HepG2 (cell line): ENCODE results near the gene PXMP4. TPM values are rescaled to one million over a fixed set of nuclear protein-coding genes. Genes with fewer than 3 reads are reported as not detected.
A peak's percentile ranks its signal among the peaks of the same experiment; 100 is the strongest.

Source experiments
- ATAD3A ChIP-seq: sonication (generic); formaldehyde crosslinking; IDR thresholded peaks from 2 replicates; pipeline ENCODE4 v1.4.0; 2020; ENCODE audit warnings: missing genetic modification reagents
- BCL6 ChIP-seq: IDR thresholded peaks from 2 replicates; pipeline ENCODE4 v1.6.1; 2016; ENCODE audit warnings: missing genetic modification reagents, missing compliant biosample characterization
- CBX1 ChIP-seq: IDR thresholded peaks from one replicate; pipeline ENCODE4 v1.6.1; 2016; ENCODE audit warnings: antibody characterized with exemption, low read depth
- GTF3A ChIP-seq: sonication (generic); formaldehyde crosslinking; conservative IDR thresholded peaks from 2 replicates; pipeline ENCODE4 v1.4.0; 2020; ENCODE audit warnings: mild to moderate bottlenecking, missing genetic modification reagents
- KDM5A ChIP-seq: fragments of 200-600 bp; sonication (generic); IDR thresholded peaks from 2 replicates; pipeline ENCODE4 v1.7.0; 2018; ENCODE audit warnings: antibody characterized with exemption, mild to moderate bottlenecking, low read length, borderline replicate concordance
- KLF13 ChIP-seq: sonication (generic); formaldehyde crosslinking; IDR thresholded peaks from 2 replicates; pipeline ENCODE4 v1.4.0; 2020; ENCODE audit warnings: mild to moderate bottlenecking, missing genetic modification reagents
- RAD51 ChIP-seq: fragments of 450-650 bp; IDR thresholded peaks from 2 replicates; pipeline ENCODE4 v1.6.1; 2016; ENCODE audit warnings: borderline replicate concordance
- YEATS4 ChIP-seq: sonication (generic); formaldehyde crosslinking; IDR thresholded peaks from 2 replicates; pipeline ENCODE4 v1.4.0; 2020; ENCODE audit warnings: missing genetic modification reagents, borderline replicate concordance
- ZNF234 ChIP-seq: sonication (generic); formaldehyde crosslinking; conservative IDR thresholded peaks from 2 replicates; pipeline ENCODE4 v1.5.1; 2020; ENCODE audit warnings: mild to moderate bottlenecking, missing genetic modification reagents
- ZNF235 ChIP-seq: sonication (generic); formaldehyde crosslinking; IDR thresholded peaks from 2 replicates; pipeline ENCODE4 v1.8.1; 2023; ENCODE audit warnings: mild to moderate bottlenecking, missing genetic modification reagents, borderline replicate concordance
- ZNF879 ChIP-seq: sonication (generic); formaldehyde crosslinking; IDR thresholded peaks from 2 replicates; pipeline ENCODE4 v1.8.1; 2023; ENCODE audit warnings: missing genetic modification reagents
- ZNF883 ChIP-seq: sonication (generic); formaldehyde crosslinking; IDR thresholded peaks from 2 replicates; pipeline ENCODE4 v1.5.1; 2020; ENCODE audit warnings: mild to moderate bottlenecking, missing genetic modification reagents; ENCODE audit errors: not compliant biosample characterization
- polyA plus RNA-seq, 8 experiments: library from polyadenylated mRNA; depleted of rRNA in 3 of 8; stranded (reverse) in 7 of 8; unstranded in 1 of 8; fragments of >200 nt; fragmentation: Illumina TruSeq in 4 of 8; extraction: Trizol in 4 of 8; gene quantifications; 2 replicates each; pipeline versions ENCODE4 v1.2.1 to v1.2.3, GENCODE V29; 2011 to 2016; ENCODE audit warnings: low read depth in 4 of 8, missing spikeins in 1 of 8, mixed read lengths in 1 of 8; ENCODE audit not compliant: insufficient read depth in 1 of 8
- total RNA-seq, 5 experiments: library from RNA; depleted of rRNA; stranded (reverse); fragments of >200 nt; fragmentation: Illumina TruSeq; extraction: Trizol; gene quantifications; 2 replicates each; pipeline ENCODE4 v1.2.3, GENCODE V29; 2016; ENCODE audit warnings: low read depth in 1 of 5
- TF ChIP-seq, protein P1 (sequence below): sonication (generic); formaldehyde crosslinking; IDR thresholded peaks from 2 replicates; pipeline ENCODE4 v1.5.0; 2020; ENCODE audit warnings: mild to moderate bottlenecking, missing genetic modification reagents
- TF ChIP-seq, protein P2 (sequence below): sonication (generic); formaldehyde crosslinking; IDR thresholded peaks from 2 replicates; pipeline ENCODE4 v1.4.0; 2020; ENCODE audit warnings: missing genetic modification reagents, mild to moderate bottlenecking, borderline replicate concordance
- TF ChIP-seq, protein P3 (sequence below), 2 experiments: fragments of 450-650 bp in 1 of 2; sonication (generic) in 1 of 2; formaldehyde crosslinking; IDR thresholded peaks; 2 replicates each; pipeline versions ENCODE4 v1.5.0 to v1.8.0; 2020 to 2022; ENCODE audit warnings: mild to moderate bottlenecking in 1 of 2, missing genetic modification reagents in 1 of 2
- TF ChIP-seq, protein P4 (sequence below): IDR thresholded peaks from 2 replicates; pipeline ENCODE4 v1.6.1; 2012; ENCODE audit warnings: low read depth, low read length, improper control_type of control experiment

Gene PXMP4
- total and polyA plus RNA-seq, 2 of the 13 experiments (the other 11 are each of a cell fraction or from before 2014, with no cell fraction given) = not detected

DNA sequence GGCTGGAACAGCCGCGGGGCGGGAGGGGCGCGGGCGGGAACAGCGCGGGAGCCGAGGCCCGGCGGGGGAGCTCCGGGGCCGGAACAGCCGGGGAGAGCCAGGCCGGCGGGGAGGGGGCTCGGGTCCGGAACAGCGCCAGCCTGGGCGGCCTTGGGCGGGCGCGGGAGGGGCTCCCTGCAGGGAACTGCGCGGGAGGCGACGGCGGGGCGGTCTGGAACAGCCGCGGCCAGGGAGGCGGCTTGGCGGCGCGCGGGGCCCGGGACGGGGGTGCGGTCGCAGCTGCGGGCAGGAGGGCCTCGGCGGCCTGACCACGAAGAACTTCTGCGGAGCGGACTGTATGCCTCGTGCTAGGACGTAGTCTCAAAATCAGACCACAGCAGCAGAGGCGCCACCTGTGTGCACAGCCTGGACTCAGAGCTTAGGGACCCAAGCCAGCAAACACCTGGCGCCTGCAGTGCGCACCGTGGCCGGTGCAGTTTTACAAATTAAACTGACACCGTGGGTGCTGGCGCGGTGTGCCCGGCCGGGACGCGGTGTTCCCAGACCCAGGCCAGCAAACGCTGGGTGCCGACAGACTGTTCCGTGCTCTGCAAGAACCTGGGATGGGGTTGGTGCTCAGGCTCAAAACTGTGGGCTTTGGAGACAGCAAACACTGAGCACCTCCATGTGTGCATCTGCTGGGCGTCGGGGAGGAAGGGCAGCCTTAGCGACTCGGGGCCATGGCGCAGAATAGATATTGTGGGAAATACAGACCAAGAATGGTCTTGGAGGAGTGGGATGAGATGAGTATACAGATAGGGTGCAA is 12.3 kb upstream of the PXMP4 start (continued):
- TF ChIP-seq ZNF235 (CRISPR knock-in tag) (peak; percentile 81), BCL6 (CRISPR knock-in tag) (peak; percentile 12; the same call in 1 of the 2 replicates), ZNF234 (CRISPR knock-in tag) (peak; percentile 93; the same call in 1 of the 2 replicates), YEATS4 (CRISPR knock-in tag) (peak; percentile 97), RAD51 (no peak), KLF13 (peak; percentile 25; the same call in 1 of the 2 replicates), GTF3A (CRISPR knock-in tag) (no peak; the same call in 1 of the 2 replicates), ATAD3A (CRISPR knock-in tag) (no peak), KDM5A (peak; percentile 96), ZNF879 (CRISPR knock-in tag) (no peak), ZNF883 (CRISPR knock-in tag) (no peak), CBX1 (peak; percentile 82)
- TF ChIP-seq, protein P1, sequence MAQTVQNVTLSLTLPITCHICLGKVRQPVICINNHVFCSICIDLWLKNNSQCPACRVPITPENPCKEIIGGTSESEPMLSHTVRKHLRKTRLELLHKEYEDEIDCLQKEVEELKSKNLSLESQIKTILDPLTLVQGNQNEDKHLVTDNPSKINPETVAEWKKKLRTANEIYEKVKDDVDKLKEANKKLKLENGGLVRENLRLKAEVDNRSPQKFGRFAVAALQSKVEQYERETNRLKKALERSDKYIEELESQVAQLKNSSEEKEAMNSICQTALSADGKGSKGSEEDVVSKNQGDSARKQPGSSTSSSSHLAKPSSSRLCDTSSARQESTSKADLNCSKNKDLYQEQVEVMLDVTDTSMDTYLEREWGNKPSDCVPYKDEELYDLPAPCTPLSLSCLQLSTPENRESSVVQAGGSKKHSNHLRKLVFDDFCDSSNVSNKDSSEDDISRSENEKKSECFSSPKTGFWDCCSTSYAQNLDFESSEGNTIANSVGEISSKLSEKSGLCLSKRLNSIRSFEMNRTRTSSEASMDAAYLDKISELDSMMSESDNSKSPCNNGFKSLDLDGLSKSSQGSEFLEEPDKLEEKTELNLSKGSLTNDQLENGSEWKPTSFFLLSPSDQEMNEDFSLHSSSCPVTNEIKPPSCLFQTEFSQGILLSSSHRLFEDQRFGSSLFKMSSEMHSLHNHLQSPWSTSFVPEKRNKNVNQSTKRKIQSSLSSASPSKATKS (CRISPR knock-in tag) = no peak
- TF ChIP-seq, protein P2, sequence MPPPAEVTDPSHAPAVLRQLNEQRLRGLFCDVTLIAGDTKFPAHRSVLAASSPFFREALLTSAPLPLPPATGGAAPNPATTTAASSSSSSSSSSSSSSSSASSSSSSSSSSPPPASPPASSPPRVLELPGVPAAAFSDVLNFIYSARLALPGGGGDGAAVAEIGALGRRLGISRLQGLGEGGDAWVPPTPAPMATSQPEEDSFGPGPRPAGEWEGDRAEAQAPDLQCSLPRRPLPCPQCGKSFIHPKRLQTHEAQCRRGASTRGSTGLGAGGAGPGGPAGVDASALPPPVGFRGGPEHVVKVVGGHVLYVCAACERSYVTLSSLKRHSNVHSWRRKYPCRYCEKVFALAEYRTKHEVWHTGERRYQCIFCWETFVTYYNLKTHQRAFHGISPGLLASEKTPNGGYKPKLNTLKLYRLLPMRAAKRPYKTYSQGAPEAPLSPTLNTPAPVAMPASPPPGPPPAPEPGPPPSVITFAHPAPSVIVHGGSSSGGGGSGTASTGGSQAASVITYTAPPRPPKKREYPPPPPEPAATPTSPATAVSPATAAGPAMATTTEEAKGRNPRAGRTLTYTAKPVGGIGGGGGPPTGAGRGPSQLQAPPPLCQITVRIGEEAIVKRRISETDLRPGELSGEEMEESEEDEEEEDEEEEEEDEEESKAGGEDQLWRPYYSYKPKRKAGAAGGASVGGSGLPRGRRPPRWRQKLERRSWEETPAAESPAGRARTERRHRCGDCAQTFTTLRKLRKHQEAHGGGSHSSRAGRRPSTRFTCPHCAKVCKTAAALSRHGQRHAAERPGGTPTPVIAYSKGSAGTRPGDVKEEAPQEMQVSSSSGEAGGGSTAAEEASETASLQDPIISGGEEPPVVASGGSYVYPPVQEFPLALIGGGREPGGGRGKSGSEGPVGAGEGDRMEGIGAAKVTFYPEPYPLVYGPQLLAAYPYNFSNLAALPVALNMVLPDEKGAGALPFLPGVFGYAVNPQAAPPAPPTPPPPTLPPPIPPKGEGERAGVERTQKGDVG (CRISPR knock-in tag) = 0 out of 2 replicates have a peak, but pooled peaks have one; percentile 39
- TF ChIP-seq, protein P3, sequence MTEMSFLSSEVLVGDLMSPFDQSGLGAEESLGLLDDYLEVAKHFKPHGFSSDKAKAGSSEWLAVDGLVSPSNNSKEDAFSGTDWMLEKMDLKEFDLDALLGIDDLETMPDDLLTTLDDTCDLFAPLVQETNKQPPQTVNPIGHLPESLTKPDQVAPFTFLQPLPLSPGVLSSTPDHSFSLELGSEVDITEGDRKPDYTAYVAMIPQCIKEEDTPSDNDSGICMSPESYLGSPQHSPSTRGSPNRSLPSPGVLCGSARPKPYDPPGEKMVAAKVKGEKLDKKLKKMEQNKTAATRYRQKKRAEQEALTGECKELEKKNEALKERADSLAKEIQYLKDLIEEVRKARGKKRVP (CRISPR knock-in tag; IDR thresholded peaks at IDR 0.05) = no peak
- TF ChIP-seq, protein P4, sequence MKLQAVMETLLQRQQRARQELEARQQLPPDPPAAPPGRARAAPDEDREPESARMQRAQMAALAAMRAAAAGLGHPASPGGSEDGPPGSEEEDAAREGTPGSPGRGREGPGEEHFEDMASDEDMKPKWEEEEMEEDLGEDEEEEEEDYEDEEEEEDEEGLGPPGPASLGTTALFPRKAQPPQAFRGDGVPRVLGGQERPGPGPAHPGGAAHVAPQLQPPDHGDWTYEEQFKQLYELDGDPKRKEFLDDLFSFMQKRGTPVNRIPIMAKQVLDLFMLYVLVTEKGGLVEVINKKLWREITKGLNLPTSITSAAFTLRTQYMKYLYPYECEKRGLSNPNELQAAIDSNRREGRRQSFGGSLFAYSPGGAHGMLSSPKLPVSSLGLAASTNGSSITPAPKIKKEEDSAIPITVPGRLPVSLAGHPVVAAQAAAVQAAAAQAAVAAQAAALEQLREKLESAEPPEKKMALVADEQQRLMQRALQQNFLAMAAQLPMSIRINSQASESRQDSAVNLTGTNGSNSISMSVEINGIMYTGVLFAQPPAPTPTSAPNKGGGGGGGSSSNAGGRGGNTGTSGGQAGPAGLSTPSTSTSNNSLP = peak; percentile 39
